Measurements from ENCODE around the gene SMOC2. TPM values are rescaled to one million over a fixed set of nuclear protein-coding genes. Genes with fewer than 3 reads are reported as not detected.

The SMOC2 gene
- total and polyA plus RNA-seq, 2 of the 4 experiments (the other 2 are of a cell fraction), result not detected

DNA sequence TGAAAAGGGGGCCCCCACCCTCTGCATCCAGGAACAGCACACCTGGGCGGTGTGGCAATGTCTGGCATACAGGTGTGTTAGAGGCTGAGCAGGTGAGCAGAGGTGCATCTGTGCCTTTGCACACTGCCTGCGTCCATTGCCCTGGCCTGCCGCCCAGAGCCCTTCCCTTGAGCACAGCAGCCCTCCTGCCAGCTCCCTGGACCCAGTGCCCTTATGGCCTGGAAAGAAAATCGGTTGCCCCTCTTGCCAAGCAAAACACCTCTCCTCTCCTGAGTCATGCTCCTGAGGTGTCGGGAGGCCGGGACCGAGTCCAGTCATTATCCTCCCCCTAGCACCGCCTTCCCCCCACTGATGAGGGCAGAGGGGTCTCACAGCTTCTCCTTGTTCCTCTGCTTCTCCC lies 259.9 kb downstream of the SMOC2 start:
- Histone ChIP-seq H3K56ac (ENCODE audit: extremely low read depth, insufficient read depth, low read length) (no peak overlapping the region), H4K91ac (ENCODE audit: insufficient read depth, low read depth, low read length) (no peak overlapping the region), H3K18ac (ENCODE audit: low read depth, low read length) (no peak overlapping the region), H3K4ac (ENCODE audit: low read depth, low read length) (no peak overlapping the region), H3K4me1 (ENCODE audit: control insufficient read depth, insufficient read depth, low read length) (no peaks in the 10 kb centered on the region), H3K9me1 (ENCODE audit: insufficient read depth, low read length) (no peaks in the 10 kb centered on the region), H3K9ac (ENCODE audit: low read depth, low read length) (no peak overlapping the region), H3K36me3 (ENCODE audit: control insufficient read depth, insufficient read depth, low read length) (no peaks in the 10 kb centered on the region), H3K9me3 (ENCODE audit: control insufficient read depth, insufficient read depth, low read length) (peaks cover 57% of the 10 kb centered on the region), H2BK20ac (ENCODE audit: low read depth, low read length) (no peak overlapping the region), H2AK9ac (replicated peaks; ENCODE audit: low read depth, low read length, poor library complexity) (no peak overlapping the region), H3K27me3 (ENCODE audit: control insufficient read depth, insufficient read depth, low read length) (no peaks in the 10 kb centered on the region), H3K27ac (ENCODE audit: insufficient read depth, low read length) (no peak overlapping the region), H3K23ac (ENCODE audit: low read depth, low read length) (no peak overlapping the region), H2AK5ac (ENCODE audit: low read depth, low read length) (no peak overlapping the region), H2BK120ac (ENCODE audit: low read depth, low read length) (no peak overlapping the region), H4K20me1 (ENCODE audit: insufficient read depth, low read length) (no peaks in the 10 kb centered on the region), H3K14ac (replicated peaks; ENCODE audit: low read depth, low read length) (no peak overlapping the region), H3K4me2 (ENCODE audit: low read depth, low read length) (no peak overlapping the region), H2BK15ac (ENCODE audit: low read depth, low read length) (no peak overlapping the region), H2AFZ (replicated peaks; ENCODE audit: low read length, poor library complexity) (no peak overlapping the region), H4K8ac (ENCODE audit: low read depth in 2 of 2, low read length in 2 of 2) (no peak overlapping the region), H3K79me1 (ENCODE audit: low read depth in 1 of 2, low read length in 2 of 2) (no peaks in the 10 kb centered on the region), H3K4me3 (ENCODE audit: insufficient read depth, low read depth, low read length) (no peak overlapping the region), H4K5ac (ENCODE audit: low read depth, low read length) (no peak overlapping the region), H2BK5ac (ENCODE audit: low read depth, low read length, poor library complexity, severe bottlenecking) (no peak overlapping the region)
- CTCF ChIA-PET, result no interaction called here
- intact Hi-C loops (cut with micrococcal nuclease), result no loop called here
- no TSS peak for BruUV-seq (replicated peaks)
- TF ChIP-seq, protein P1, sequence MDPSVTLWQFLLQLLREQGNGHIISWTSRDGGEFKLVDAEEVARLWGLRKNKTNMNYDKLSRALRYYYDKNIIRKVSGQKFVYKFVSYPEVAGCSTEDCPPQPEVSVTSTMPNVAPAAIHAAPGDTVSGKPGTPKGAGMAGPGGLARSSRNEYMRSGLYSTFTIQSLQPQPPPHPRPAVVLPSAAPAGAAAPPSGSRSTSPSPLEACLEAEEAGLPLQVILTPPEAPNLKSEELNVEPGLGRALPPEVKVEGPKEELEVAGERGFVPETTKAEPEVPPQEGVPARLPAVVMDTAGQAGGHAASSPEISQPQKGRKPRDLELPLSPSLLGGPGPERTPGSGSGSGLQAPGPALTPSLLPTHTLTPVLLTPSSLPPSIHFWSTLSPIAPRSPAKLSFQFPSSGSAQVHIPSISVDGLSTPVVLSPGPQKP (IDR thresholded peaks at IDR 0.05; ENCODE audit: borderline replicate concordance, low read depth, low read length), result no peak
- TF ChIP-seq CHD1 (IDR thresholded peaks at IDR 0.05; ENCODE audit: low read depth, low read length) (no peak), RAD21 (IDR thresholded peaks at IDR 0.05; ENCODE audit: low read length) (no peak), BHLHE40 (IDR thresholded peaks at IDR 0.05; ENCODE audit: low read depth, low read length) (no peak), POLR2A (IDR thresholded peaks at IDR 0.05; ENCODE audit: low read depth, low read length) (no peak), MAFK (IDR thresholded peaks at IDR 0.05; ENCODE audit: low read depth, low read length) (no peak), RFX5 (IDR thresholded peaks at IDR 0.05; ENCODE audit: low read depth, low read length) (no peak), MAZ (IDR thresholded peaks at IDR 0.05; ENCODE audit: borderline replicate concordance, low read depth, low read length) (no peak), FOS (IDR thresholded peaks at IDR 0.05; ENCODE audit: low read depth, low read length) (no peak), NFE2L2 (IDR thresholded peaks at IDR 0.05; ENCODE audit: low read depth, low read length) (no peak), MXI1 (IDR thresholded peaks at IDR 0.05; ENCODE audit: borderline replicate concordance, low read depth, low read length) (no peak), CEBPB (IDR thresholded peaks at IDR 0.05; ENCODE audit: low read depth, low read length) (no peak), RCOR1 (IDR thresholded peaks at IDR 0.05; ENCODE audit: insufficient replicate concordance, low read length) (no peak), SMC3 (IDR thresholded peaks at IDR 0.05; ENCODE audit: low read depth, low read length) (no peak)
- TF ChIP-seq, protein P2, sequence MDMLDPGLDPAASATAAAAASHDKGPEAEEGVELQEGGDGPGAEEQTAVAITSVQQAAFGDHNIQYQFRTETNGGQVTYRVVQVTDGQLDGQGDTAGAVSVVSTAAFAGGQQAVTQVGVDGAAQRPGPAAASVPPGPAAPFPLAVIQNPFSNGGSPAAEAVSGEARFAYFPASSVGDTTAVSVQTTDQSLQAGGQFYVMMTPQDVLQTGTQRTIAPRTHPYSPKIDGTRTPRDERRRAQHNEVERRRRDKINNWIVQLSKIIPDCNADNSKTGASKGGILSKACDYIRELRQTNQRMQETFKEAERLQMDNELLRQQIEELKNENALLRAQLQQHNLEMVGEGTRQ (IDR thresholded peaks at IDR 0.05; ENCODE audit: low read depth, low read length), result no peak
- TF ChIP-seq, protein P3, sequence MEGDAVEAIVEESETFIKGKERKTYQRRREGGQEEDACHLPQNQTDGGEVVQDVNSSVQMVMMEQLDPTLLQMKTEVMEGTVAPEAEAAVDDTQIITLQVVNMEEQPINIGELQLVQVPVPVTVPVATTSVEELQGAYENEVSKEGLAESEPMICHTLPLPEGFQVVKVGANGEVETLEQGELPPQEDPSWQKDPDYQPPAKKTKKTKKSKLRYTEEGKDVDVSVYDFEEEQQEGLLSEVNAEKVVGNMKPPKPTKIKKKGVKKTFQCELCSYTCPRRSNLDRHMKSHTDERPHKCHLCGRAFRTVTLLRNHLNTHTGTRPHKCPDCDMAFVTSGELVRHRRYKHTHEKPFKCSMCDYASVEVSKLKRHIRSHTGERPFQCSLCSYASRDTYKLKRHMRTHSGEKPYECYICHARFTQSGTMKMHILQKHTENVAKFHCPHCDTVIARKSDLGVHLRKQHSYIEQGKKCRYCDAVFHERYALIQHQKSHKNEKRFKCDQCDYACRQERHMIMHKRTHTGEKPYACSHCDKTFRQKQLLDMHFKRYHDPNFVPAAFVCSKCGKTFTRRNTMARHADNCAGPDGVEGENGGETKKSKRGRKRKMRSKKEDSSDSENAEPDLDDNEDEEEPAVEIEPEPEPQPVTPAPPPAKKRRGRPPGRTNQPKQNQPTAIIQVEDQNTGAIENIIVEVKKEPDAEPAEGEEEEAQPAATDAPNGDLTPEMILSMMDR (conservative IDR thresholded peaks at IDR 0.05; ENCODE audit: low read depth, low read length), result no peak
- DNase-seq (no peak), ATAC-seq (ENCODE audit: low read depth) (no peak)
- dilution Hi-C loops (cut with HindIII; ENCODE audit: low sequenced_read_pairs, unreplicated experiment), result no loop called here
- in situ Hi-C loops (cut with MboI; ENCODE audit: low sequenced_read_pairs), result no loop called here
- 80% methylated on average over 5 of the region's 8 CpGs; no CpG with 5 or more reads in 1 of the 2 experiments for WGBS, 2 experiments (ENCODE audit: extremely low coverage in 2 of 2, insufficient read length in 1 of 2)
- POLR2A ChIA-PET (ENCODE audit: unreplicated experiment), result no interaction called here

Measured in IMR-90 (cell line).